ENCODE results near the gene LAMP2.
A peak's percentile ranks its signal among the peaks of the same experiment; 100 is the strongest.
"Not testable (repeated sequence)": the region's sequence is repeated elsewhere in the genome, so short reads cannot be mapped to it uniquely, and the experiment has no call there.

LAMP2 gene

DNA sequence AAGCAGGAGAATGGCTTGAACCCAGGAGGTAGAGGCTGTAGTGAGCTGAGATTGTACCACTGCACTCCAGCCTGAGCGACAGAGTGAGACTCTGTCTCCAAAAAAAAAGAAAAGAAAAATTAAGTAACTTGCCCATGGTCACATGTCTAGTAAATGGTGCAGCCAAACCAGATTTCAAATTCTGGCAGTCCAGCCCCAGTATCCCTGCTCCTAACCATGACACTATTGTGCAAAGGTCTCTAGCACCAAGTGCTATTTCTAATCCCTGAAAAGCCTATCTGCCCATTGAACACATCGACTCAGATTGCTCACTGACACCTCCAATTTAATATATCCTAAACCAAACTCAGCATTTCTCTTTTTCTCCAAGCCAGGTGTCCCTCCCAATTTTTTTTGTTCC, 7.6 kb upstream of the LAMP2 start:
- Histone ChIP-seq H3K9me2 (ENCODE audit: low read depth, low read length) (no peaks in the 10 kb centered on the region), H3K4me3 (ENCODE audit: low read depth, low read length, poor library complexity, severe bottlenecking) (no peak overlapping the region), H3K4me1 (ENCODE audit: insufficient read depth, low read length, severe bottlenecking) (no peaks in the 10 kb centered on the region), H3K9me3 (ENCODE audit: low read length) (no peaks in the 10 kb centered on the region), H3K27me3 (ENCODE audit: insufficient read depth, low read length) (no peaks in the 10 kb centered on the region), H3F3A (ENCODE audit: insufficient read depth, low read length) (no peaks in the 10 kb centered on the region), H3K27ac (ENCODE audit: low read depth, low read length, poor library complexity, severe bottlenecking) (no peak overlapping the region), H3K79me2 (ENCODE audit: insufficient read depth, low read length) (no peaks in the 10 kb centered on the region), H3K4me2 (ENCODE audit: low read length) (no peak overlapping the region), H3K36me3 (ENCODE audit: insufficient read depth, low read length) (no peaks in the 10 kb centered on the region), H3K9ac (ENCODE audit: low read length) (no peak overlapping the region), H4K20me1 (ENCODE audit: insufficient read depth, low read length) (no peaks in the 10 kb centered on the region), H2AFZ (ENCODE audit: low read length) (no peak overlapping the region)
- TF ChIP-seq, protein P1, sequence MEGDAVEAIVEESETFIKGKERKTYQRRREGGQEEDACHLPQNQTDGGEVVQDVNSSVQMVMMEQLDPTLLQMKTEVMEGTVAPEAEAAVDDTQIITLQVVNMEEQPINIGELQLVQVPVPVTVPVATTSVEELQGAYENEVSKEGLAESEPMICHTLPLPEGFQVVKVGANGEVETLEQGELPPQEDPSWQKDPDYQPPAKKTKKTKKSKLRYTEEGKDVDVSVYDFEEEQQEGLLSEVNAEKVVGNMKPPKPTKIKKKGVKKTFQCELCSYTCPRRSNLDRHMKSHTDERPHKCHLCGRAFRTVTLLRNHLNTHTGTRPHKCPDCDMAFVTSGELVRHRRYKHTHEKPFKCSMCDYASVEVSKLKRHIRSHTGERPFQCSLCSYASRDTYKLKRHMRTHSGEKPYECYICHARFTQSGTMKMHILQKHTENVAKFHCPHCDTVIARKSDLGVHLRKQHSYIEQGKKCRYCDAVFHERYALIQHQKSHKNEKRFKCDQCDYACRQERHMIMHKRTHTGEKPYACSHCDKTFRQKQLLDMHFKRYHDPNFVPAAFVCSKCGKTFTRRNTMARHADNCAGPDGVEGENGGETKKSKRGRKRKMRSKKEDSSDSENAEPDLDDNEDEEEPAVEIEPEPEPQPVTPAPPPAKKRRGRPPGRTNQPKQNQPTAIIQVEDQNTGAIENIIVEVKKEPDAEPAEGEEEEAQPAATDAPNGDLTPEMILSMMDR (IDR thresholded peaks at IDR 0.05; ENCODE audit: low read length) = no peak
- TF ChIP-seq EZH2 (IDR thresholded peaks at IDR 0.05; ENCODE audit: borderline replicate concordance, low read length) = no peak

- not testable (repeated sequence) for H3K79me2 ChIP-seq (ENCODE audit: insufficient read depth, low read length); H3K9me3 ChIP-seq (ENCODE audit: low read length); H3K9me2 ChIP-seq (ENCODE audit: low read depth, low read length); H3K27me3 ChIP-seq (ENCODE audit: insufficient read depth, low read length); H3K27ac ChIP-seq (ENCODE audit: low read depth, low read length, poor library complexity, severe bottlenecking); H3K9ac ChIP-seq (ENCODE audit: low read length); H3K4me2 ChIP-seq (ENCODE audit: low read length); H3F3A ChIP-seq (ENCODE audit: insufficient read depth, low read length); H3K36me3 ChIP-seq (ENCODE audit: insufficient read depth, low read length); H4K20me1 ChIP-seq (ENCODE audit: insufficient read depth, low read length); H3K4me1 ChIP-seq (ENCODE audit: insufficient read depth, low read length, severe bottlenecking); H3K4me3 ChIP-seq (ENCODE audit: low read depth, low read length, poor library complexity, severe bottlenecking); H2AFZ ChIP-seq (ENCODE audit: low read length)
- TF ChIP-seq, protein P1 (IDR thresholded peaks at IDR 0.05; ENCODE audit: low read length) = peak; percentile 40
Measured at GRCh38 chrX:120475447-120475846, 6.4 kb upstream of the LAMP2 start.

GRCh38 chrX:120474085-120474484, 5.0 kb upstream of the LAMP2 start:
- Histone ChIP-seq H3K79me2 (ENCODE audit: insufficient read depth, low read length) (no peaks in the 10 kb centered on the region; the same call in 1 of the 2 replicates), H3K36me3 (ENCODE audit: insufficient read depth, low read length) (no peaks in the 10 kb centered on the region), H4K20me1 (ENCODE audit: insufficient read depth, low read length) (no peaks in the 10 kb centered on the region), H2AFZ (ENCODE audit: low read length) (no peak overlapping the region), H3K4me2 (ENCODE audit: low read length) (no peak overlapping the region), H3K4me3 (ENCODE audit: low read depth, low read length, poor library complexity, severe bottlenecking) (no peak overlapping the region), H3K27me3 (ENCODE audit: insufficient read depth, low read length) (no peaks in the 10 kb centered on the region), H3K9ac (ENCODE audit: low read length) (no peak overlapping the region), H3K9me2 (ENCODE audit: low read depth, low read length) (no peaks in the 10 kb centered on the region), H3K27ac (ENCODE audit: low read depth, low read length, poor library complexity, severe bottlenecking) (no peak overlapping the region), H3K4me1 (ENCODE audit: insufficient read depth, low read length, severe bottlenecking) (peaks cover 6% of the 10 kb centered on the region), H3F3A (ENCODE audit: insufficient read depth, low read length) (no peaks in the 10 kb centered on the region), H3K9me3 (ENCODE audit: low read length) (no peaks in the 10 kb centered on the region)
- TF ChIP-seq EZH2 (IDR thresholded peaks at IDR 0.05; ENCODE audit: borderline replicate concordance, low read length) = no peak
- TF ChIP-seq, protein P1 (IDR thresholded peaks at IDR 0.05; ENCODE audit: low read length) = no peak

- H3K4me2 ChIP-seq (ENCODE audit: low read length); H3K27ac ChIP-seq (ENCODE audit: low read depth, low read length, poor library complexity, severe bottlenecking); H3K36me3 ChIP-seq (ENCODE audit: insufficient read depth, low read length); H4K20me1 ChIP-seq (ENCODE audit: insufficient read depth, low read length); H3K9me2 ChIP-seq (ENCODE audit: low read depth, low read length); H3K9ac ChIP-seq (ENCODE audit: low read length); H2AFZ ChIP-seq (ENCODE audit: low read length); H3K4me3 ChIP-seq (ENCODE audit: low read depth, low read length, poor library complexity, severe bottlenecking); H3F3A ChIP-seq (ENCODE audit: insufficient read depth, low read length); H3K27me3 ChIP-seq (ENCODE audit: insufficient read depth, low read length); H3K9me3 ChIP-seq (ENCODE audit: low read length): not testable (repeated sequence)
- Histone ChIP-seq H3K79me2 (ENCODE audit: insufficient read depth, low read length) (peaks cover 36% of the 10 kb centered on the region), H3K4me1 (ENCODE audit: insufficient read depth, low read length, severe bottlenecking) (peaks cover 35% of the 10 kb centered on the region)
Measured at GRCh38 chrX:120469657-120470056, 561 bp upstream of the LAMP2 start.

All from OCI-LY1 (cell line).